Stimulated activated CD4-positive, alpha-beta T cell treated with anti-CD3 and anti-CD28 coated beads, Interleukin-4, amount 100 ng/mL, for 4 hours (primary cell): ENCODE measurements around the gene LACTB.
A peak's percentile ranks its signal among the peaks of the same experiment; 100 is the strongest.
"Not testable (repeated sequence)": the region's sequence is repeated elsewhere in the genome, so short reads cannot be mapped to it uniquely, and the experiment has no call there.

Experiments used
- DNase-seq, 2 experiments: peaks; one replicate each; pipeline ENCODE4 v3.0.0-alpha.2; 2020

Gene LACTB

GRCh38 chr15:63090887-63091286, 30.8 kb upstream of the LACTB start:
- DNase-seq = no peak

GRCh38 chr15:63091679-63092446, 29.8 kb upstream of the LACTB start:
- no peak for DNase-seq

GRCh38 chr15:63093486-63094205, 28.0 kb upstream of the LACTB start:
- DNase-seq = peak; percentile 56 to 65

GRCh38 chr15:63094495-63094931, 27.1 kb upstream of the LACTB start:
- DNase-seq = no peak

- no peak for DNase-seq
These were observed 25.5 kb upstream of the LACTB start for GRCh38 chr15:63096178-63096577.

GRCh38 chr15:63098901-63099300, 22.8 kb upstream of the LACTB start:
- DNase-seq = not testable (repeated sequence)

- not testable (repeated sequence) for DNase-seq
These were observed 22.1 kb upstream of the LACTB start for GRCh38 chr15:63099581-63099980.

GRCh38 chr15:63103416-63103815, 18.2 kb upstream of the LACTB start:
- DNase-seq = no peak

- no peak for DNase-seq
These were observed 16.9 kb upstream of the LACTB start for GRCh38 chr15:63104727-63105126.

- DNase-seq = not testable (repeated sequence)
These were observed 16.3 kb upstream of the LACTB start for GRCh38 chr15:63105354-63105753.

GRCh38 chr15:63107895-63108546, 13.6 kb upstream of the LACTB start:
- DNase-seq = no peak

GRCh38 chr15:63109498-63109897, 12.2 kb upstream of the LACTB start:
- no peak for DNase-seq

GRCh38 chr15:63109920-63110319, 11.7 kb upstream of the LACTB start:
- DNase-seq = no peak

- no peak for DNase-seq
These were observed 11.1 kb upstream of the LACTB start for GRCh38 chr15:63110428-63111026.

- DNase-seq = no peak
These were observed 10.2 kb upstream of the LACTB start for GRCh38 chr15:63111481-63111880.

- no peak for DNase-seq
These were observed 8.8 kb upstream of the LACTB start for GRCh38 chr15:63112871-63113270.

- DNase-seq = no peak
These were observed 7.2 kb upstream of the LACTB start for GRCh38 chr15:63114465-63114864.

GRCh38 chr15:63118854-63119253, 2.8 kb upstream of the LACTB start:
- no peak for DNase-seq

GRCh38 chr15:63122002-63122875, 578 bp downstream of the LACTB start:
- peak; percentile 49 to 51 for DNase-seq

- DNase-seq = no peak
These were observed 2.8 kb downstream of the LACTB start for GRCh38 chr15:63124506-63124905.

- no peak for DNase-seq
These were observed 5.1 kb downstream of the LACTB start for GRCh38 chr15:63126726-63127125.

GRCh38 chr15:63133786-63134185, 12.1 kb downstream of the LACTB start:
- DNase-seq = no peak
